Neutrophil (primary cell): ENCODE measurements around the gene CHMP2A.
"Not testable (repeated sequence)": the region's sequence is repeated elsewhere in the genome, so short reads cannot be mapped to it uniquely, and the experiment has no call there.

Experiments
- H3K27ac ChIP-seq: fragments of 200-600 bp; sonication (generic); 2 replicates; pipeline ENCODE4 v1.5.1; 2016; ENCODE audit warnings: mild to moderate bottlenecking, moderate library complexity
- H3K27me3 ChIP-seq: fragments of 200-600 bp; sonication (generic); 2 replicates; pipeline ENCODE4 v1.6.0; 2016; ENCODE audit warnings: mild to moderate bottlenecking
- H3K36me3 ChIP-seq: fragments of 200-600 bp; sonication (generic); 2 replicates; pipeline ENCODE4 v1.5.1; 2017
- H3K4me1 ChIP-seq, 2 experiments: fragments of 200-600 bp in 1 of 2; sonication (generic) in 1 of 2; 1 replicate in 1 of 2; 2 replicates in 1 of 2; pipeline versions ENCODE4 v1.5.1 to v1.6.1; 2013 to 2016; ENCODE audit warnings: low read depth in 1 of 2, low read length in 1 of 2, mild to moderate bottlenecking in 1 of 2, moderate library complexity in 1 of 2; ENCODE audit not compliant: control insufficient read depth in 1 of 2, insufficient read depth in 1 of 2
- H3K4me3 ChIP-seq, 2 experiments: fragments of 200-600 bp in 1 of 2; sonication (generic) in 1 of 2; 1 replicate in 1 of 2; 2 replicates in 1 of 2; pipeline ENCODE4 v1.5.1; 2013 to 2016; ENCODE audit warnings: low read depth in 1 of 2, low read length in 1 of 2, mild to moderate bottlenecking in 1 of 2, moderate library complexity in 1 of 2
- H3K9me3 ChIP-seq: fragments of 200-600 bp; sonication (generic); 2 replicates; pipeline ENCODE4 v1.5.1; 2016
- CTCF ChIP-seq: fragments of 200-600 bp; sonication (generic); IDR thresholded peaks from 2 replicates; pipeline ENCODE4 v1.5.1; 2016; ENCODE audit warnings: antibody characterized with exemption

CHMP2A gene

DNA sequence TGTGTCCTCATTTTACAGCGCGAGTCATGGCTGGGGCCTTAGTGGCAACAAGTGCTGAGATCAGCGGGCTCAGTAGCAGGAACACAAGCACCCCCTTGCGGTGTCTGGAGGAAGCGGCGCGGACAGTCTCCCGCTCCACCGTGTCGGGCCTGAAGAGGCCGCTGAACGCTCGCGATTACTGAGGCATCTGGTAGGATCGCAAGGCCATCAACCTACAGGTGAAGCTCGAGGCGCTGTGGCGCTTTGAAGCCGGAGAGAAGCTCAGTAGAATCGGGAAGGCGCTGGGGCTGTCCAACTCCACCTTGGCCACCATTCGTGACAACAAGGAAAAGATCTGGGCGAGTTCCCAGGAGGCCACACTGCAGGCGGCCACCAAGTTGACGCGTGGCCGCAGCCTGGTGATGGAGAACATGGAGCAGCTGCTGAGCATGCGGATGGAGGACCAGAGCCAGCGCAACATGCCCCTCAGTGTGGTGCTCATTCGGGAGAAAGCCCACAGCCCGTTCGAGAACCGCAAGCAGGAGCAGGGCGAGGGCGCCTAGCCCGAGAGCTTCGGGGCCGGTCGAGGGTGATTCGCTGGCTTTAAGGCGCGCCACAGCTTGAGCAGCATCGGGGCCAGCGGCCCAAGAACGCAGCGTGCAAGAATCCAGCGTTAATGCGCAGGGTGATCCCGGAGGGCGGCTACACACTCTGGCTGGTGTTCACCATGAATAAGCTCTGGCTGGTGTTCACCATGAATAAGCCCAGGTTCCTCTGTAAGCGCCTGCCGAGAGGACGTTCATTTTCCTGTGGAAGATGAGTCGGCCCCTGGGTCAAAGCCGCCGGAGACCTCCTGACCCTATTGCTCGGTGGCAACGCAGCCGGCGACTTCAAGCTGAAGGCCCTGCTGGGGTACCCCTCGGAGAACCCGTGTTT is 26.6 kb upstream of the CHMP2A start:
- TF ChIP-seq CTCF = peak; percentile 97
- peak overlapping the region; percentile 61 for H3K27ac ChIP-seq

GRCh38 chr19:58579473-58580142 is 24.7 kb upstream of the CHMP2A start:
- no peak for TF ChIP-seq CTCF
- Histone ChIP-seq H3K27ac (no peak overlapping the region), H3K36me3 (peaks cover 30% of the 10 kb centered on the region)

More for the DNA sequence above, 26.6 kb upstream of the CHMP2A start:
- Histone ChIP-seq H3K4me1 (peaks cover 3 to 7% of the 10 kb centered on the region in 2 experiments), H3K36me3 (peaks cover 30% of the 10 kb centered on the region), H3K4me3 (no peak overlapping the region), H3K27me3 (no peaks in the 10 kb centered on the region), H3K9me3 (no peaks in the 10 kb centered on the region)

GRCh38 chr19:58578012-58578925 is 23.4 kb upstream of the CHMP2A start:
- no peak for TF ChIP-seq CTCF
- Histone ChIP-seq H3K27me3 (no peaks in the 10 kb centered on the region), H3K27ac (no peak overlapping the region), H3K4me3 (no peak overlapping the region), H3K9me3 (no peaks in the 10 kb centered on the region), H3K36me3 (peaks cover 19% of the 10 kb centered on the region), H3K4me1 (peaks cover 24 to 29% of the 10 kb centered on the region in 2 experiments)

More at GRCh38 chr19:58579473-58580142, 24.7 kb upstream of the CHMP2A start:
- H3K9me3 ChIP-seq = no peaks in the 10 kb centered on the region
- no peak overlapping the region for H3K4me3 ChIP-seq
- H3K27me3 ChIP-seq = no peaks in the 10 kb centered on the region
- H3K4me1 ChIP-seq = peaks cover 13 to 18% of the 10 kb centered on the region in 2 experiments

DNA sequence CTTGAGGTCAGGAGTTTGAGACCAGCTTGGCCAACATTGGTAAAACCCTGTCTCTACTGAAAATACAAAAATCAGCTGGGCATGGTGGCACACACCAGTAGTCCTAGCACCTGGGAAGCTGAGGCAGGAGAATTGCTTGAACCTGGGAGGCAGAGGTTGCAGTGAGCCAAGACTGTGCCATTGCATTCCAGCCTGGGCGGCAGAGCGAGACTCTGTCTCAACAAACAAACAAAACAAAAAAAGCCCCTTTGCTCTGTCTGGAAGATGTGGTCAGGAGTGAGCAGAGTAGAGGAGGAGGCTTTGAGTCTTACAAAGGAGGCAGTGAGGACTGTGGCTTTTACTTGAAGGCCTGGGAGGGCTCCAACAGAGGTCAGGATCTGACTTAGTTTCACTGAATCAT is 22.7 kb upstream of the CHMP2A start:
- Histone ChIP-seq H3K4me1 (peaks cover 24 to 29% of the 10 kb centered on the region in 2 experiments), H3K36me3 (peaks cover 12% of the 10 kb centered on the region)
- H3K4me3 ChIP-seq, H3K9me3 ChIP-seq, H3K27ac ChIP-seq, H3K27me3 ChIP-seq: not testable (repeated sequence)

- TF ChIP-seq CTCF = peak; percentile 65
- Histone ChIP-seq H3K4me1 (peaks cover 43% of the 10 kb centered on the region in 2 experiments), H3K27me3 (no peaks in the 10 kb centered on the region), H3K9me3 (no peaks in the 10 kb centered on the region), H3K4me3 (peak overlapping the region; percentile 80 to 95), H3K36me3 (no peaks in the 10 kb centered on the region), H3K27ac (peak overlapping the region; percentile 98)
These were observed 20.5 kb upstream of the CHMP2A start for GRCh38 chr19:58575183-58576041.
